HG02938 (cell line): ENCODE measurements around the gene TPGS1.
"Not testable (repeated sequence)": the region's sequence is repeated elsewhere in the genome, so short reads cannot be mapped to it uniquely, and the experiment has no call there.

Source experiments
- ATAC-seq: cut with Tn5 transposase; IDR thresholded peaks from one replicate; pipeline ENCODE4 v1.9.1; 2021; ENCODE audit warnings: mild to moderate bottlenecking, moderate library complexity; ENCODE audit not compliant: unreplicated experiment

Gene TPGS1

DNA sequence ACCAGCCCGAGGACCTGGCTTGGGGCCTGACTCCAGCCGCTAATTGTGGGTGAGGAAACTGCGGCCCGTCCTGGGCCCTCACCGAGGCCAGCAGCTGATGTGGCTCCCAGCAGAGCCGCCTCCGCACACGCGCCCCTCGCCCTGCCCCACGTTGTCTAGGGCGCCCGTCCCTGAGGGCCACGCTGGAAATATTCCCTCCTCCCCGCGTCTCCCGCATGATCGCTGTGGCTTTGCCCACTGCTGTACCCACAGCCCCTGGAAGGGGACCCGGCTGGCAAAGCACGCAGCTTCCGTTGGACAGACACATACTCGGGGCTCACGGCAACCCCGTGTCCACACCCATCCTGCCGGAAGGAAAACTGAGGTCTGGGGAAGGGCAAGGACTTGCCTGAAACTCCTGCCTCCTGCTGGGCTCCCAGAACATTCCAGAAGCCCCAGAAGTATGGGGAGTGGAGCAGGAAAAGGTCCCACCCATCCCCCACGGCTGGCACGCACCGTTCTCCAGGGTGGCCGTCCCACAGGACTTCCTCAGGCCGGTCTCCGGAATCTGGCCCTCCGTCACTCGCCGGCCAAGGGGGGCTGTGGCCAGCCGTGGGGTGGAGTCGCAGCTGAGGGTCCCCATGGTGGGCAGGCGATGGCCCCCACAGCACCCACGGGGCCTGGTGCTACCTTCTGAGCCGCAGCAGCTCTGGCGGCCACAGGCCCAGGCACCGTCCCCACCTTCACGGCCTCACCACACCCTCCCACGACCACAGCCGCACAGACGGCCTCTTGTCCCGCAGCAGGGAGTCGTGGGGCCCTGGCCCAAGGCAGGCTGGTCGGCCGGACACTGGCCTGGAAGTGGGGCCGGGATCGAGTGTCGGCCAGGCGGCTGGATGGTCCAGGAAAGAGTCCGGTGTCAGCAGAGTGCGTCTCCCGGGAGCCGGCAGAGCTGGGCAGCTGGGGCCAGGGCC, 32.9 kb upstream of the TPGS1 start:
- no peak for ATAC-seq

DNA sequence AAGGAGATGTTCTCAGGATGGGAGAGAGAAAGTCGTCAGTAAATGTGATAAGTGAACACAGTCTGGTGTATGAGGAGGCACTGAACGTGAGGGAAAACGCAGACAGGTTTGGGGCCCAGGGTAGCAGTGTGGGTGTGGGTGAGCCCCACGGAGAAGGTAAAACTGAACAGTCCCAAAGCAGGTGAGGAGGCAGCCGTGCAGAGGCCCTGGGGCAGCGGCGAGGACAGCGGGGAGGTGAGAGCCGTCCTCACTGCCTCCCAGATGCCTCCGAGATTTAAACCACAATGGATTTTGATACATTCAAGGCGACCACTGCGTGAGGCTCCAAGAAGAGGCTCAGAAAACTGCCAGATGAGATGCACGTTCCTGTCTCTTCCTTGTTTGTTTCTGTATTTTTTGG, 31.9 kb upstream of the TPGS1 start:
- no peak for ATAC-seq

DNA sequence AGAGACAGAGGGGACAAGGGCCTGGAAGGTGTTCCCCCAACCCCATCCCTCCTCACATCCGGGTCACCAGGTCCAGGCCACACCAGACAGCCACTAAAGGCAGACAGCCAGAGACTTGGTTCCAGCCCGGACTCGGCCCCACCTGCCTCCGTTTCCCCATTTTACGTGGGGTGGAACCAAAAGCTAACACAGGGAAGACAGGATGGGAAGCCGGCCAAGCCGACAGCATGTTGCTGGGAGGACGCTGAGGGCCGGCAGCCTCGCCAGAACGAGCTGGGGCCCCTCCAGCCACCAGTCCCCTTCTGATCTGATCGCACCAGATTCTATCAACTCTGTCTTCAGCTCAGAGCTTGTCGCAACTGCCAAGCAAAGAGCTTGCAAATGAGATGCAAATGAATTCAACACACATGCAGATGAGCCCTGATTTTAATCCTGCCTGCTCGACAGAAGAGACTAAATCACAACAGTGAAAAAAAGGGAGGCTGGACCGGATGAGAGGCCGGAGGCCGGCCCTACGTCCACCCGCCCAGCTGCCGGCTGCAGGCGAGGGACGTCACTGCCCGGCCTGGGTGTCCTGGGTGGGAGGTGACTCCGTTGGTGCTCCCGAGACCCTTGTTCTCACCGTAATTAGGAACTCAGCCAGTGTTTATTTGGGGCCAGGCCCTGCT, 28.9 kb upstream of the TPGS1 start:
- no peak for ATAC-seq

DNA sequence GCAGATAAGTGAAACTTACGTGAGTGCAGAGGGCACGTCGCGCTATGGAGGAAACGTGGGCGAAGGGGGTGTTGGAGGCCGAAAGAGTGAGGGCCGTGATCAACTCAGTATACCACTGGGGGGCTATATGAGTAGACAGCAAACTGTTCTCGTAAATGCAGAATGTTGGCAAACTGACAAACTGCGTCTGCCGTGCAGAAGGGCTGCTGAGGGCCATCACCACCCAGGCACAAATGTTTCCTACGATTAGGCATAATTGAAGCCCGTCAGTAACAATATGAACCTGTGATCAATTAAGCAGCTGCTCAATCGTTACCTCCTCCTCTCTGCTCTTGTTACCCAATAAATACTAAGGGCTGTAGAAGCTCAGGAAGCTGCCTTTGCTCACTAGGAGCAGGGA, 28.3 kb upstream of the TPGS1 start:
- ATAC-seq: no peak

DNA sequence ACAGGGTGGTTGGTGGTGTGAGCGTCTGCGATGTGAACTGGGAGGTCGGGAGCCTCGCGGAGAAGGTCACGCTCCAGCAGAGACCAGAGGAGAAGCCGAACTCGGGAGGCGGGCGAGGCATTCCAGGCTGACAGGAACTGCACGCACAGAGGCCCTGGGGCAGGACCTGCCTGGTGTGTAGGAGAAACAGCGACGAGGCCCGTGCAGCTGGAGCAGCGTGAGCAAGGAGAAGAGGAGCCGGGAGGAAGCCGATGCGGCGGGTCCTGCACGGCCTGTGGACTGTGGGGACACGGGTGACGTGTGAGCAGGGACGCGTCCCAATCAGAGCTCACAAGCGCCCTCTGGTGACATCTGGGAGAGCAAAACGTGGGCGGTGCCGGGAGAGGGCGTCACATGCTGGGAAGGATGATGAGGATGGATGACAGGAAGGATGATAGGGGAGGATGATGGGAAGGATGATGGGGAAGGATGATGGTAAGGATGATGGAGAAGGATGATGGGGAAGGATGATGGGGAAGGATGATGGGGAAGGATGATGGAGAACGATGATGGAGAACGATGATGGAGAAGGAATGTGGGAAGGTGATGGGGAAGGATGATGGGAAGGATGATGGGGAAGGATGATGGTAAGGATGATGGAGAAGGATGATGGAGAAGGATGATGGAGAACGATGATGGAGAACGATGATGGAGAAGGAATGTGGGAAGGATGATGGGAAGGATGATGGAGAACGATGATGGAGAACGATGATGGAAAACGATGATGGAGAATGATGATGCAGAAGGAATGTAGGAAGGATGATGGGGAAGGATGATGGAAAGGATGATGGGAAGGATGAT, 27.1 kb upstream of the TPGS1 start:
- no peak for ATAC-seq

DNA sequence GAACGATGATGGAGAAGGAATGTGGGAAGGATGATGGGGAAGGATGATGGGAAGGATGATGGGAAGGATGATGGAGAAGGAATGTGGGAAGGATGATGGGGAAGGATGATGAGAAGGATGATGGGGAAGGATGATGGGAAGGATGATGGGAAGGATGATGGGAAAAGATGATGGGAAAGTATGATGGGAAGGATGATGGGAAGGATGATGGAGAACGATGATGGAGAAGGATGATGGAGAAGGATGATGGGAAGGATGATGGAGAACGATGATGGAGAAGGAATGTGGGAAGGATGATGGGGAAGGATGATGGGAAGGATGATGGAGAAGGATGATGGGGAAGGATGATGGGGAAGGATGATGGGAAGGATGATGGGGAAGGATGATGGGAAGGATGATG, 26.2 kb upstream of the TPGS1 start:
- ATAC-seq: not testable (repeated sequence)

DNA sequence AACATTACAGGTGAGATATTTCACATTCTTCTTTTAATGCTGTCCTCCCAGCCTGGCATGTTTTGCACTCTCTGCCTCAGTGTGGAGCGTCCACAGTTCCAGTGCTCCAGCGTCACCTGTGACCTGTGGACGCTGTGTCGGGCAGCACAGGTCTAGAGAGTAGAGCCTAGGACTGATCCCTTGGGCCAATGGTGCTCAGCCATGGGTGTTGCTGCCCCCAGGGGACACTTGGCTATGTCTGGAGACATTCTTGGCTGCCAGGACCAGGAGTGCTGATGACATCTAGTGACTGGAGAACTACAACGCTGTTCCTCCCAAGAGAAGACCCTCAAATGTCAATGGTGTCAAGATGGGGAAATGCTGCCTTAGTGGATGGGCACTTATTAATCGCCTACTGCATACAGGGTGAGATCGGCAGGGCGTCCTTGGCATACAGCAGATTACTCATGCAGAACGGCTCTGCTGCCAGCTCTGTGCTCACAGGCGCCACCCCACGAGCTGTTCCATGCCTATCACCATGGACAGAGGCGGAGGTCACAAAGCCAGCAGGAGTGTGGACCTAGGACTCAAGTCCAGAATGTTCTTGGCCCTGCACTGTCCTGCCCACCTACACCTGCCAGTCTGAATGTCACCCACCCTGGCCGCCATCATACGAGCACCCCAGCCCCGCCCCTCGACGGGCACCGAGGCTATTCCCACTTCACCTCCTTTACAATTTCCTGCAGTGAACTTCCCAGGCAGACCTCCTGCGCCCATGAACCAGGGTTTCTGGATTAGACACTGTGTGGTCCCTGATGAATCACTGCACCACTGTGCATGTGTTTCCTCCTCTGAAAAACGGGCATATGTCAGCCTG, 24.9 kb upstream of the TPGS1 start:
- ATAC-seq: no peak

DNA sequence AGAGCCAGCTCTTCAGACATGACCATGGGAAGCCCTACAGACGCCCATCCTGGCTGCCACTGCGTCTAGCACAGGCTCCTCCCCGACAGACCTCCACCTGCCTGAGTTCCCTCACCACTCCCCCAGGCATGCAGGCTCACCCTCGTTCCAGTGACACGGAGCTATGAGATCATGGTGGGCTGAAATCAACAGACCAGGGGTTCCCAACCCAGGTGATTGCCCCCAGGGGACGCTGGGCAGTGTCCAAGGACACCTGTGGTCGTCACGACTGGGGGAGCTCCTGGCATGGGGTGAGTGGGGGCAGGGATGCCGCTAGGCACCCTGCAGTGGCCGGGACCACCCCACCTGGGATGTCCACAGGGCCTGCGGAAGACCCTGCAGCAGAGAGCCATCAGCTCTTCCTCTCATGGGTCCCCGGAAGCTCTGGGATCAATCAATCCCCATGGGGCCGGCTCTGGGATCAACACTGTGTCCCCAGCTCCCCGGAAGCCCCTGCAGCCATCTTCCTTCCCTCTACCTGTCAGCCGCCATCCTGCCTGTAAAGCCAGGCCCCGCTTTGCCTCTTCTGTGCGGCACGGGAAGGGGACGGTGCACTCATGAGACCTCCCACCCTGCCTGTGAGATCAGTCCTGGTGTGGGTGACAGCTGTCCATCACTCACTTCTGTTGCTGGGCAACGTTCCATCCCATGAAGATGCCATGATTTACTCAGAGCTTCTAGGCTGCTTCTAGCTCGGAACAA, 23.8 kb upstream of the TPGS1 start:
- no peak for ATAC-seq

DNA sequence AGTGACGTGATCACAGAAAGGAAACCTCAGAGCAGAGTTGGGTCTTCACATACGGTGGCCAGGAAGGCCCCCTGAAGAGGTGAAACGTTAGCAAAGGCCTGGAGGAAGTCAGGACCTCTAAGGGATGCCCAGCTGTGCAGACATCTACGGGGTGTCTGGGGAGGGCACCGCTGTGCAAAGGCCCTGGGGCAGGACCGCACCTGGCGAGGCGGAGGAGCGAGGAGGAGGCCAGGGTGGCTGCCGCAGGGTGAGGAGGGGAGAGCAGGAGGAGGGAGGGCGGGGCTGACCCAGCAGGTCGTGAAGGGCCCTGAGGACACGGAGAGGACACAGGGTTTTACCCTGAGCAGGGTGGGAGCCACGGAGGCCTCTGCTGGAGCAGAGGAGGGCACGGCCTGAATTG, 22.8 kb upstream of the TPGS1 start:
- no peak for ATAC-seq

DNA sequence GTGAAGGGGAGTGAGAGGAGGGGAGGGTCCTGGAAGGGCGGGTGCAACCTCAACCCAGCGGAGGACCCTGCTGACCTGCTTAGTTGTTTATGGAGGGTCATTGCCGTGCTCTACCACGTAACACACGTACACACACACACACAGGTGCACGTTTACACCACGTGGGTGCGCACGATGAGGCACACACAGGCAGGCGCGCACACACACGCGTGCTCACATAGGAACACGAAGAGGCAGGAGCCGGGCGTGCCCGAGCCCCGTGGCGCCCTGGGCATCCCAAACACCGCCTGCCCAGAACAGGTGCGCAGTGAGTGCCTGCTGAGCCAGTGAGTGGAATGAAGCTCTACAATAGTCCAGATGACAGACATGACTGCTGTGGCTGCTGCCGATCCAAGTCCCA, 22.2 kb upstream of the TPGS1 start:
- ATAC-seq: no peak

DNA sequence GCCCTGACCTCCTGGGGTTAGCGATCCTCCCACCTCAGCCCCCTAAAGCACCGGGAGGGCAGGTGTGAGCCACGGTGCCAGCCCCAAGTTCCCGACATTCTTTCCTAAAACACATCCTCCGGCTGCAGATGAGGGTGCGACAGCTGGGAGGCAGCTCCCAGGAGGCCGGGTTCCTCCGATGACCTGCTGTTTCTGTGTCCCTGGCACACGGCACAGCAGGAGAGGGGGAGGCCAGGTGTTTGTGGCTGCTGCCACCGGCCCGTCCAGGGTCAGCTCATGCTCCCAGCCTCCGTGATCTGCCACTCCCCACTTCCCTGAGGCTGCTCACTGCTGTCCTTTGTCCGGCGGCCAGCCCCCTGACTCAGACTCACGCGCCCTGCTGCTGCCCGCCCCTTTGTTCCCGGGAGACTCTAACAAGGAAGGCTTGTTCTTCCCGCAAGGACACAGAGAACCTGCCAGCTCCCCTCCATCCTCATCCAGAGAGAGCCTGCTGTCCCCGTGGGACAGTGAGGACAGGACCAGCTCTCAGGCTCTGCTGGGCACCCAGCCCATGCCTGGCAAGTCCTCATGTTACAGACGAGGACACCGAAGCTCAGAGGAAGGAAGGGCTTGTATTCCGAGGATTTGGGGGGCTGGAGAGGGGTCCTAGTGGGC, 21.6 kb upstream of the TPGS1 start:
- ATAC-seq: no peak

DNA sequence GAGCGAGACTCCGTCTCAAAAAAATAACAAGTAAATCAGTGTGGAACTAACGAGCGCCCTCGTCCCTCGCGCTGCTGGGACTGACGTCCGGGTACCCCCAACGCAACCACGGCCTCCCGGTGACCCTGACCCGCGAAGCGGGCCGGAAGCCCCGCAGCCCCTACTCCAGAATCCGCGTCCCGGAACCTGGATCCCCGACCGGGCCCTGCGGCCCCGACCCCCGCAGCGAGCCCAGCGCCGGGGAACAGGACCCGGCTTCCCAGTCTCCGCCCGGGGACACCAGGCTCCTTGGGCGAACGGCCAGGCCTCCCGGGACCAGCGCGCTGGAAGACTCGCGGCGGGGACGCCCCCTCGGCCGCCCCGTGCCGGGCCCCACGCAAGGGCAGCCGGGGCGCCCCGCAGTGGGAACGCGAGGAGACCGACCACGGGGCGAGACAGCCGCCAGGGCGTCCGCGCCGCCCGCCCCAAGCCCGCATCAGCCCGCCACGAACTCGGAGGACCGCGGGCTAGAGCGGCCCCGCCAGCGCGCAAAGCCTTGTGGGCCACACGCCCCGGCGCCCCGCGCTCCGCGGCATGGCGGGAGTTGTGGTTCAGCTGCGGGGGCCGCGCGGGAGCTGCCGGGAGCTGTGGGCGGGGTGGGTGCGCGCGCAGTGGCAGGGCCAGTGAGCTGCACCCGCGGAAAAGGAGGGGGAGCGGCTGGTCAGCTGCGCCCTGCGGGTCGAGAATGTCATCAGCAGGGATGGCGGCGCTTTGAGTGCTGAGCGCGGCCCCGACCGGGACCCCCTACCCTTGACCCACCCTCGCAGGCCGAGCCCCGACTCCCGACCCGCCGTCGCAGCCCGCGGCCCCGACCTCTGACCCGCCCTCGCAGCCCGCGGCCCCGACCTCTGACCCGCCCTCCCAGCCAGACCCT, 18.5 kb upstream of the TPGS1 start:
- peak; percentile 60 for ATAC-seq

DNA sequence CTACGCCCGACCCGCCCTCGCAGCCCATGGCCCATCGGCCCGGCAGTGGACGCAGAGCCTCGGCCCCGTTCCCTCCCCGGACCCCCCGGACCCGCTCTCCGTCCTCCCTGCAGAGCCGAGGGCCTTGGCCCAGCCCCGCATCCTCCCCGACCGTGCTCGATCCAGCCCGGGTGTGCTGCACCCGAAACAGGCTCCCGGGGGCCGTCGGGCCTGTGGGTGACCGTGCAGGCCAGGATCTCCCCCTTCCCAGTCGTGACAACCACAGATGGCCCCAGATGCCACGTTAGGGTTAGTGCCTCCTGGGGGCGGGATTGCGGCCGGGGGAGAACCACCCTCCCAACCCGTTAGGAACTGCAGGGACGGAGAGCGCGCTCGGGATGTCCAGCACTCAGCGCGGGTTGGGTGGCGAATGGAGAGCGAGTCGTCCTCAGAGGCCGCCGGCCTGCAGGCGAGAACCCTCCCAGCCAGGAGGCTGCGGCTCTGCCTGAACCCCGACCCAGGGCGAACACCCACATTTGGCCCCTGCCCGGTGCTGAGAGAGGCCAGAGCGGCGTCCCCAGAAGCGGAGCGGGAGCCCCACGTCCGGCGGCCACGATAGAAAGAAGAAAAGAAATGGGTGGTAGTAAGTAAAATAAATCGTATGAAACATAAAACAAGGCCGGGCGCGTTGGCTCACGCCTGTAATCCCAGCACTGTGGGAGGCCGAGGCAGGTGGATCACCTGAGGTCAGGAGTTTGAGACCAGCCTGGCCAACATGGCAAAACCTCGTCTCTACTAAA, 17.7 kb upstream of the TPGS1 start:
- ATAC-seq: peak; percentile 19

DNA sequence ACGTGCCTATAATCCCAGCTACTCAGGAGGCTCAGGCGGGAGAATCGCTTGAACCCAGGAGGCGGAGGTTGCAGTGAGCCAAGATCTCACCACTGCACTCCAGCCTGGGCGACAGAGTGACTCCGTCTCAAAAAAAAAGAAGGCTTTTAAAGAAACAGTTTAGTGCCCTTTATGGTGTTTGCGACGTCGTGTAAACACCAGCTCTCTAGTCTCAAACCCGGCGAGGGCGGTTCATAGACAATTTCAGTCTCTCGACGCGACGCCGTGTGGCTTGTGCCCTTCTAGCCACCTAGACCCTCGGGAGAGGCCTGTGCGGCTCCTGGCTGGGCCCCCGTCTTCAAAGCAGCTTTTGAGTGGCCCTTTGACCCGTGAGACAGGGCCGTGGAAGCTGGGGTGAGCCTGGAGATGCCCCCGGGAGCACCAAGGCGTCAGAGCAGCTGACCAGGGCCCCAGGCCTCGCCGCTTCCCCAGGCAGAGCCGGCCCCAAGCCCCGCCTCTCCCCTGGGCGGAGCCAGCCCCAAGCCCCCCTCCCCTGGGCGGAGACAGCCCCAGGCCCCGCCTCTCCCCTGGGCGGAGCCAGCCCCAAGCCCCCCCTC, 16.1 kb upstream of the TPGS1 start:
- ATAC-seq: no peak

DNA sequence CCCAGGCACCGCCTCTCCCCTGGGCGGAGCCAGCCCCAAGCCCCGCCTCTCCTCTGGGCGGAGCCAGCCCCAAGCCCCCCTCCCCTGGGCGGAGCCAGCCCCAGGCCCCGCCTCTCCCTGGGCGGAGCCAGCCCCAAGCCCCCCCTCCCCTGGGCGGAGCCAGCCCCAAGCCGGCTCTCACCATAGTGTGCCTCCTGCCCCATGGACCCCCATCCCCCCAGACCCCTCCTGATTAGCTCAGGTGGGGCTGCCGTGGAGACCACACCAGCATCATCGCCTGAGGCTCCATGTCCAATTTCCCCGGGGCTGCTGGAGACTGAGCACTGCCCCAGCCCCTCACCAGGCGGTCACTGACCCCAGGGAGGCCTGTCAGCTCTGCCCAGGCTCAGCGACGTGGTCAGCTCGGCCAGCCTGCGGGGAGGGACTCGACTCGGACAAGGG, 15.2 kb upstream of the TPGS1 start:
- ATAC-seq: no peak

DNA sequence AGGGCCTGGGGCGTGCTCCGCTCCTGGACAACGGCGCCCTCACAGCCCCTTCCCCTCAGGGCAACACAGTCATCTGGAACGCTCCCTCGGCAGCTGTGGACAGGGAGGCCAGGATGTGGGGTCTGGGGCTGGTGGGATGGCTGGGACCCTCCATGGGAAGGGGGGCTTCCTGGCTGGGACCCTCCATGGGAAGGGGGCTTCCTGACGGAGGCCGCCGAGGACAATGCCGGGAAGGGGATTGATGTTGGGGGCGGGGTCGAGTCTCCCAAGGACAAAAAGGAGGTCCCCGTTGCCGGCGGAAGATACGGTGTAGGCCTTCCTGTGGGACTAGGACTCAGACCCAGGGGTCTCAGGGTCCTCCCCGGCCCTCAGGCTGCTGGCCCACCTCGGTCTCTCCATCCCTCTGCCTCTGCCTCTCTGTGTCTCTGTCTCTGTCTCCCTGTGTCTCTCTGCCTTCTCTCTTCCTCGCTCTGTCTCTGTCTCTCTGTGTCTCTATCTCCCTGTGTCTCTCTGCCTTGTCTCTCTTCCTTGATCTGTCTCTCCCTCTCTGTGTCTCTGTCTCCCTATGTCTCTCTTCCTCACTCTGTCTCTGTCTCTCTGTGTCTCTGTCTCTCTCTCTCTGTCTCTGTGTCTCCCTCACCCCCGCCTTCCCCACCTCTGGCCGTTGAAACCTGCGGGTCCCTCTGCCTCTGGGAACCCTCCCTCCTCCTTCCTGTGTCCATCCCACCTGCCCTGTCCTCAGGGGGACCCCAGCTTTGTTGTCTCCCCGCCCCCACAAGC, 13.7 kb upstream of the TPGS1 start:
- no peak for ATAC-seq
